ENCODE measurements around the gene EFCAB14.
"Not testable (repeated sequence)": the region's sequence is repeated elsewhere in the genome, so short reads cannot be mapped to it uniquely, and the experiment has no call there.

EFCAB14 gene

GRCh38 chr1:46686255-46686654 lies 32.7 kb downstream of the EFCAB14 start:
- no peak for DNase-seq (ENCODE audit: low read depth in 2 of 2)

- DNase-seq (ENCODE audit: low read depth in 2 of 2), result no peak
Observed at GRCh38 chr1:46684670-46685069, 34.2 kb downstream of the EFCAB14 start.

GRCh38 chr1:46682064-46682463 lies 36.9 kb downstream of the EFCAB14 start:
- no peak for DNase-seq (ENCODE audit: low read depth in 2 of 2)

GRCh38 chr1:46681333-46682034 lies 37.4 kb downstream of the EFCAB14 start:
- DNase-seq (ENCODE audit: low read depth in 2 of 2), result no peak

GRCh38 chr1:46679789-46680573 lies 38.9 kb downstream of the EFCAB14 start:
- no peak for DNase-seq (ENCODE audit: low read depth in 2 of 2)

- DNase-seq (ENCODE audit: low read depth in 2 of 2), result no peak
Observed at GRCh38 chr1:46677339-46677738, 41.6 kb downstream of the EFCAB14 start.

GRCh38 chr1:46676531-46676930 lies 42.4 kb downstream of the EFCAB14 start:
- DNase-seq (ENCODE audit: low read depth in 2 of 2), result no peak

- no peak for DNase-seq (ENCODE audit: low read depth in 2 of 2)
Observed at GRCh38 chr1:46675549-46676314, 43.2 kb downstream of the EFCAB14 start.

- DNase-seq (ENCODE audit: low read depth in 2 of 2), result no peak
Observed at GRCh38 chr1:46673749-46674182, 45.1 kb downstream of the EFCAB14 start.

GRCh38 chr1:46672696-46673095 lies 46.2 kb downstream of the EFCAB14 start:
- DNase-seq (ENCODE audit: low read depth in 2 of 2), result no peak

- no peak for DNase-seq (ENCODE audit: low read depth in 2 of 2)
Observed at GRCh38 chr1:46671554-46671953, 47.4 kb downstream of the EFCAB14 start, which contains the start of gene TEX38. Gene TEX38, plus strand, starts transcription at chr1:46671854. Its CDS starts 81 bp downstream, at chr1:46671935.

- DNase-seq (ENCODE audit: low read depth in 2 of 2), result no peak
Observed at GRCh38 chr1:46670134-46670533, 48.8 kb downstream of the EFCAB14 start.

GRCh38 chr1:46667782-46668760 lies 50.8 kb downstream of the EFCAB14 start, which contains the start of gene ATPAF1:
Gene ATPAF1, minus strand, starts transcription at chr1:46668364. Its CDS starts 42 bp downstream, at chr1:46668322.
- peak; percentile 8 to 32 for DNase-seq (ENCODE audit: low read depth in 2 of 2)

GRCh38 chr1:46665983-46666382 lies 52.9 kb downstream of the EFCAB14 start:
- DNase-seq (ENCODE audit: low read depth in 2 of 2), result no peak

GRCh38 chr1:46662919-46663318 lies 56.0 kb downstream of the EFCAB14 start:
- not testable (repeated sequence) for DNase-seq (ENCODE audit: low read depth in 2 of 2)

- not testable (repeated sequence) for DNase-seq (ENCODE audit: low read depth in 2 of 2)
Observed at GRCh38 chr1:46660116-46660515, 58.8 kb downstream of the EFCAB14 start.

GRCh38 chr1:46659307-46659870 lies 59.5 kb downstream of the EFCAB14 start:
- DNase-seq (ENCODE audit: low read depth in 2 of 2), result no peak

- no peak for DNase-seq (ENCODE audit: low read depth in 2 of 2)
Observed at GRCh38 chr1:46657775-46658174, 61.1 kb downstream of the EFCAB14 start.

GRCh38 chr1:46656643-46657042 lies 62.3 kb downstream of the EFCAB14 start:
- DNase-seq (ENCODE audit: low read depth in 2 of 2), result no peak

- DNase-seq (ENCODE audit: low read depth in 2 of 2), result no peak
Observed at GRCh38 chr1:46655848-46656247, 63.1 kb downstream of the EFCAB14 start.

- not testable (repeated sequence) for DNase-seq (ENCODE audit: low read depth in 2 of 2)
Observed at GRCh38 chr1:46654698-46655097, 64.2 kb downstream of the EFCAB14 start.

All from stimulated activated CD8-positive, alpha-beta memory T cell treated with anti-CD3 and anti-CD28 coated beads, Interleukin-15, amount 100 ng/mL, for 4 hours (primary cell).